Measurements from ENCODE around the gene MAPKAPK3. TPM values are rescaled to one million over a fixed set of nuclear protein-coding genes. Genes with fewer than 3 reads are reported as not detected.

Gene MAPKAPK3
- total RNA-seq, 5 donors from 2014 or later (not counting 1 experiment from before 2014, with no cell fraction given): 35.1 to 66.6 (median 53.0) TPM

DNA sequence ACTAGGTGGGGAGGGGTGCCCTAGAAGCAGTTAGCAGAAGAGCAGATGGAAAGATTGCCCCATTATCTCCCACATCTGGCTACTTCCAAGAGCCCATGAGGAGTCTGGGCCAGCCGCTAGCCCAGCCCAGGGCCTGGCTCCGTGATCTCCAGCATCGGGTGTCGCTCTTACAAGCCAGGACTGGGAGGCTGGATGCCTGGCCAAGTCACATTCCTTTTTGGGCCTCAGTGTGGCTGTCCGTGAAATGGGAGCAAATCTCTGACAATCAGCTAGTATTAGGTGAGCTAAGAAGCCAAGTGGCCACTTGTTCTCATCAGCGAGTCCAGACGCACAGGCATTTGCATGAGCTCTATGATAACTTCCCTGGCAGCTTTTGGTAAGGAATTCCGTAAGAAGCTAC is 34.5 kb downstream of the MAPKAPK3 start:
- POLR2A ChIA-PET: no interaction called here

DNA sequence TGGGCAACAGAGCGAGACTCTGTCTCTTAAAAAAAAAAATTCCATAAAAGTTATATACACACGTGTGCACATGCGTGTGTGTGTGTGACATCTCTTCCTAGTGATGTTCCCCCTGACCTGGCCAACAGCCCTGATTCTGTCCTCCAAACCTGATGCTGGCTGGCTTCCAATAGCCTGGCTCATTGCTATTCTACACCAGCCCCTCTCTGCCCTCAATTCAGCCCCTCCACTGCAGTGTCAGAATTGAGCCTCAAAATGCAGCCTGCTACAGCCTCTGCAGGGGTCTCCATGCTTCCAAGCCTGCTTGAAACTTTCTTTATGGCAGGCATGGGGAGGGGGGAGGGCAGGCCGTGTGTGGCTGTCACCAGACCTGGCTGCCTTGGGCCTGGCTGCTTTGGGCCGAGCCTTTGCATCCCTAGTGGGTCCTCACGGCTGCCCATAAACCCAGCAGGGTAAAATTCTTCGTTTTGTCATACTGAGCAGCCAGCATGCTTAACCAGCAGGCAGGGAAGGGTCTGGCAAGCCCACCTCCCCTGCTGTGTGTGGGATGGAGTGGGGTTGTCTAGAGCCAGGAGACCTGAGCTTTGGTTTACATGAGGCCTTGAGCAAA is 35.1 kb downstream of the MAPKAPK3 start:
- no peaks in the 10 kb centered on the region for H3K27me3 ChIP-seq (replicated peaks in 1 of 2; ENCODE audit: control insufficient read depth in 2 of 2, extremely low read depth in 1 of 2, insufficient read depth in 2 of 2, low read length in 1 of 2)
- DNase-seq (no peak), ATAC-seq (replicated peaks in 1 of 4) (no peak)
- H3K9me3 ChIP-seq: no peaks in the 10 kb centered on the region
- H3K36me3 ChIP-seq (ENCODE audit: control insufficient read depth in 2 of 2, extremely low read depth in 1 of 2, insufficient read depth in 1 of 2, low read length in 1 of 2): peaks cover 18 to 22% of the 10 kb centered on the region in 2 donors
- CTCF ChIA-PET: interaction anchor here (0.5 to 3.3 kb wide), 9 partner anchors 24 to 1917 kb away, joined by 3 to 33 read pairs (median 4); partner anchors contain the start of gene MAPKAPK3 (in 1 of the 2)
- H3K27ac ChIP-seq (ENCODE audit: low read length): no peak overlapping the region
- H3K4me1 ChIP-seq (ENCODE audit: control insufficient read depth in 1 of 2, extremely low read depth in 1 of 2, insufficient read depth in 2 of 2, low read length in 2 of 2): peaks cover 0 to 4% of the 10 kb centered on the region in 2 experiments
- POLR2A ChIA-PET: interaction anchor here in 1 of 2 donors (0.6 kb wide), 1 partner anchor 50 kb away, joined by 5 read pairs; no protein-coding TSS in a partner anchor
- Mint-ChIP-seq H3K36me3 (peaks cover 3% of the 10 kb centered on the region), H3K27me3 (no peaks in the 10 kb centered on the region), H3K27ac (peak overlapping the region in 1 of 2 donors; percentile 58), H3K9me3 (no peaks in the 10 kb centered on the region), H3K4me1 (peaks cover 0 to 11% (median 7%) of the 10 kb centered on the region in 3 donors), H3K4me3 (no peak overlapping the region)
- 89% methylated on average over 7 of the region's 7 CpGs for WGBS (ENCODE audit: insufficient coverage)
- no peak overlapping the region for H3K4me3 ChIP-seq (ENCODE audit: control insufficient read depth in 1 of 2, extremely low read depth in 1 of 2, low read length in 1 of 2)

More for the DNA sequence above, 34.5 kb downstream of the MAPKAPK3 start:
- Histone ChIP-seq H3K36me3 (ENCODE audit: control insufficient read depth in 2 of 2, extremely low read depth in 1 of 2, insufficient read depth in 1 of 2, low read length in 1 of 2) (peaks cover 20 to 27% of the 10 kb centered on the region in 2 donors), H3K27ac (ENCODE audit: low read length) (no peak overlapping the region), H3K27me3 (replicated peaks in 1 of 2; ENCODE audit: control insufficient read depth in 2 of 2, extremely low read depth in 1 of 2, insufficient read depth in 2 of 2, low read length in 1 of 2) (no peaks in the 10 kb centered on the region), H3K9me3 (no peaks in the 10 kb centered on the region), H3K4me1 (ENCODE audit: control insufficient read depth in 1 of 2, extremely low read depth in 1 of 2, insufficient read depth in 2 of 2, low read length in 2 of 2) (peaks cover 0 to 4% of the 10 kb centered on the region in 2 experiments), H3K4me3 (ENCODE audit: control insufficient read depth in 1 of 2, extremely low read depth in 1 of 2, low read length in 1 of 2) (no peak overlapping the region)
- H3K9me3 Mint-ChIP-seq: no peaks in the 10 kb centered on the region
- H3K4me3 Mint-ChIP-seq: no peak overlapping the region
- H3K36me3 Mint-ChIP-seq: peaks cover 4% of the 10 kb centered on the region
- H3K4me1 Mint-ChIP-seq: peaks cover 0 to 11% (median 7%) of the 10 kb centered on the region in 3 donors
- ATAC-seq (replicated peaks in 1 of 4) (no peak), DNase-seq (no peak)
- H3K27me3 Mint-ChIP-seq: no peaks in the 10 kb centered on the region
- CTCF ChIA-PET: interaction anchor here in 1 of 2 donors (1.3 to 3.3 kb wide), 2 partner anchors 35 to 37 kb away, joined by 3 to 33 read pairs; partner anchors contain the start of gene MAPKAPK3
- 96% methylated on average over 8 of the region's 8 CpGs for WGBS (ENCODE audit: insufficient coverage)
- peak overlapping the region in 1 of 2 donors; percentile 39 for H3K27ac Mint-ChIP-seq

DNA sequence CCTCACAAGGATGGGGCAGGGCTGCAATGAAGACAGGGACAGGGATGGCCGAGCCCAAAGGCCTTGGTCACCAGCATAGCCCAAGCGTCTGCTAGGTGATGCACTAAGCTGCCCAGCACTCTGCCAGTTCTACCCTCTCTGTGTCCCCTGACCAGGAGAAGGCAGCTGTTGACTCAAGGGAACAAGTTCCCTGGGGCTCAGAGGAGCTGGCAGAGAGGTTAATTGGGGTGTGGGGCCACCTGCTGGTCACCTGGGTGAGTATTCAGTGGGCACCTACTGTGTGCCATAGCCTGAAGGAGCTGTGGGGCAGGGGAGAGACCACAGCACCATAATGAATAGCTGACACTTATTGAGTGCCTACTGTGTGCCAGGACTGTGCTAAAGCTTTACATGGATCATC is 35.8 kb downstream of the MAPKAPK3 start:
- Histone ChIP-seq H3K36me3 (ENCODE audit: control insufficient read depth in 2 of 2, extremely low read depth in 1 of 2, insufficient read depth in 1 of 2, low read length in 1 of 2) (peaks cover 15 to 18% of the 10 kb centered on the region in 2 donors), H3K27me3 (replicated peaks in 1 of 2; ENCODE audit: control insufficient read depth in 2 of 2, extremely low read depth in 1 of 2, insufficient read depth in 2 of 2, low read length in 1 of 2) (no peaks in the 10 kb centered on the region), H3K4me3 (ENCODE audit: control insufficient read depth in 1 of 2, extremely low read depth in 1 of 2, low read length in 1 of 2) (no peak overlapping the region), H3K9me3 (no peaks in the 10 kb centered on the region), H3K4me1 (ENCODE audit: control insufficient read depth in 1 of 2, extremely low read depth in 1 of 2, insufficient read depth in 2 of 2, low read length in 2 of 2) (peaks cover 0 to 4% of the 10 kb centered on the region in 2 experiments), H3K27ac (ENCODE audit: low read length) (no peak overlapping the region)
- no peak overlapping the region for H3K4me3 Mint-ChIP-seq
- no peaks in the 10 kb centered on the region for H3K9me3 Mint-ChIP-seq
- peak overlapping the region in 1 of 2 donors; percentile 45 for H3K27ac Mint-ChIP-seq
- DNase-seq (peak in 28 of 35 experiments; percentile 11 to 65 (median 34)), ATAC-seq (replicated peaks in 1 of 4) (peak; percentile 64 to 84 (median 75))
- 90% methylated on average over 2 of the region's 2 CpGs for WGBS (ENCODE audit: insufficient coverage)
- POLR2A ChIA-PET: interaction anchor here in 1 of 2 donors (0.6 kb wide), 1 partner anchor 51 kb away, joined by 5 read pairs; no protein-coding TSS in a partner anchor
- peaks cover 0 to 11% (median 7%) of the 10 kb centered on the region in 3 donors for H3K4me1 Mint-ChIP-seq
- H3K36me3 Mint-ChIP-seq: peaks cover under 1% of the 10 kb centered on the region
- CTCF ChIA-PET: interaction anchor here (0.5 to 3.3 kb wide), 14 partner anchors 12 to 83 kb away, joined by 3 to 33 read pairs (median 4); partner anchors contain the start of gene MAPKAPK3 (in 1 of the 2)
- no peaks in the 10 kb centered on the region for H3K27me3 Mint-ChIP-seq

GRCh38 chr3:50653937-50654595 is 37.1 kb downstream of the MAPKAPK3 start:
- WGBS (ENCODE audit: insufficient coverage): 100% methylated on average over 1 of the region's 3 CpGs
- ATAC-seq (replicated peaks in 1 of 4) (peak in 1 of 4 experiments; percentile 8), DNase-seq (no peak)
- no peak overlapping the region for H3K4me3 ChIP-seq (ENCODE audit: control insufficient read depth in 1 of 2, extremely low read depth in 1 of 2, low read length in 1 of 2)
- POLR2A ChIA-PET: no interaction called here
- Mint-ChIP-seq H3K4me3 (no peak overlapping the region), H3K9me3 (no peaks in the 10 kb centered on the region), H3K4me1 (peaks cover 0 to 11% (median 7%) of the 10 kb centered on the region in 3 donors), H3K36me3 (no peaks in the 10 kb centered on the region), H3K27me3 (no peaks in the 10 kb centered on the region), H3K27ac (peak overlapping the region; percentile 12 to 41)
- peaks cover 0 to 4% of the 10 kb centered on the region in 2 experiments for H3K4me1 ChIP-seq (ENCODE audit: control insufficient read depth in 1 of 2, extremely low read depth in 1 of 2, insufficient read depth in 2 of 2, low read length in 2 of 2)
- CTCF ChIA-PET: interaction anchor here (1.1 to 3.3 kb wide), 6 partner anchors 34 to 82 kb away, joined by 3 to 33 read pairs (median 5); partner anchors contain the start of gene MAPKAPK3 (in 1 of the 2)
- H3K27ac ChIP-seq (ENCODE audit: low read length): no peak overlapping the region
- H3K36me3 ChIP-seq (ENCODE audit: control insufficient read depth in 2 of 2, extremely low read depth in 1 of 2, insufficient read depth in 1 of 2, low read length in 1 of 2): peaks cover 1 to 5% of the 10 kb centered on the region in 2 donors
- no peaks in the 10 kb centered on the region for H3K9me3 ChIP-seq
- no peaks in the 10 kb centered on the region for H3K27me3 ChIP-seq (replicated peaks in 1 of 2; ENCODE audit: control insufficient read depth in 2 of 2, extremely low read depth in 1 of 2, insufficient read depth in 2 of 2, low read length in 1 of 2)

- DNase-seq (no peak), ATAC-seq (replicated peaks in 1 of 4) (peak in 3 of 4 experiments; percentile 14 to 39 (median 30))
- H3K36me3 ChIP-seq (ENCODE audit: control insufficient read depth in 2 of 2, extremely low read depth in 1 of 2, insufficient read depth in 1 of 2, low read length in 1 of 2): no peaks in the 10 kb centered on the region
- no peak overlapping the region for H3K4me3 Mint-ChIP-seq
- H3K9me3 Mint-ChIP-seq: no peaks in the 10 kb centered on the region
- CTCF ChIA-PET: interaction anchor here in 1 of 2 donors (1.8 kb wide), 1 partner anchor 42 kb away, joined by 5 read pairs; no protein-coding TSS in a partner anchor
- H3K27ac ChIP-seq (ENCODE audit: low read length): no peak overlapping the region
- no peaks in the 10 kb centered on the region for H3K36me3 Mint-ChIP-seq
- peaks cover 0 to 11% (median 7%) of the 10 kb centered on the region in 3 donors for H3K4me1 Mint-ChIP-seq
- H3K27me3 Mint-ChIP-seq: no peaks in the 10 kb centered on the region
- WGBS (ENCODE audit: insufficient coverage): 0% methylated on average over 2 of the region's 3 CpGs
- H3K4me1 ChIP-seq (ENCODE audit: control insufficient read depth in 1 of 2, extremely low read depth in 1 of 2, insufficient read depth in 2 of 2, low read length in 2 of 2): peaks cover 0 to 4% of the 10 kb centered on the region in 2 experiments
- H3K27me3 ChIP-seq (replicated peaks in 1 of 2; ENCODE audit: control insufficient read depth in 2 of 2, extremely low read depth in 1 of 2, insufficient read depth in 2 of 2, low read length in 1 of 2): peaks cover 0 to 2% of the 10 kb centered on the region in 2 experiments
- peak overlapping the region; percentile 34 to 64 for H3K27ac Mint-ChIP-seq
- H3K9me3 ChIP-seq: no peaks in the 10 kb centered on the region
- POLR2A ChIA-PET: no interaction called here
- no peak overlapping the region for H3K4me3 ChIP-seq (ENCODE audit: control insufficient read depth in 1 of 2, extremely low read depth in 1 of 2, low read length in 1 of 2)
Measured at GRCh38 chr3:50655009-50655830, 38.3 kb downstream of the MAPKAPK3 start.
